K562 (cell line): ENCODE measurements around the gene ING5. TPM values are rescaled to one million over a fixed set of nuclear protein-coding genes. Genes with fewer than 3 reads are reported as not detected.

Source experiments
- ATAC-seq: fragments of 200-7000 bp; cut with Tn5 transposase; 3 replicates; pipeline ENCODE4 v1.9.1; 2020; ENCODE audit warnings: moderate library complexity
- BruUV-seq: library from RNA; stranded (reverse); fragments of 400-500 nt; replicated peaks from 2 replicates; lab custom pipeline; 2021; lab: Mats Ljungman, UMichigan
- CTCF ChIA-PET: fragments of 300-600 bp; formaldehyde crosslinking; extraction: SDS; loops from one replicate; lab custom pipeline; 2021; ENCODE audit warnings: low intra/inter-chr PET ratio; lab: Yijun Ruan, JAX
- POLR2A ChIA-PET: fragments of 300-600, 350-650 bp; sonication (Branson Sonifier 250); formaldehyde crosslinking; extraction: SDS; loops from one replicate; lab custom pipeline; 2021; ENCODE audit warnings: antibody characterized with exemption, inconsistent platforms; lab: Yijun Ruan, JAX
- DNase-seq, 4 experiments: peaks; one replicate each; pipeline versions ENCODE4 v3.0.0 to v3.0.0-alpha.2; 2011 to 2018; ENCODE audit warnings: low spot score in 3 of 4, mixed read lengths in 3 of 4; ENCODE audit errors: extremely low read depth in 1 of 4
- FAIRE-seq: peaks from 2 replicates; lab custom pipeline; 2011; peaks lifted over from hg19 to GRCh38; lab: Jason Lieb, UNC
- H2AFZ ChIP-seq: 2 replicates; pipeline ENCODE4 v1.6.0; 2011; ENCODE audit warnings: low read depth, low read length, control low read depth, inconsistent platforms
- H3K27ac ChIP-seq: fragments of 200-600 bp; 3 replicates; pipeline ENCODE4 v1.8.0; 2011; ENCODE audit warnings: low read depth, mild to moderate bottlenecking, control low read depth, inconsistent platforms, low read length, moderate library complexity, mixed read lengths; ENCODE audit errors: extremely low read depth
- H3K27me3 ChIP-seq, 2 experiments: fragments of 300-600 bp in 1 of 2; 2 replicates in 1 of 2; 3 replicates in 1 of 2; pipeline versions ENCODE4 v1.6.0 to v1.8.0; 2011; ENCODE audit warnings: inconsistent platforms in 2 of 2, low read length in 2 of 2, mild to moderate bottlenecking in 1 of 2, mixed read lengths in 1 of 2, moderate library complexity in 1 of 2; ENCODE audit not compliant: control insufficient read depth in 2 of 2, insufficient read depth in 2 of 2
- H3K36me3 ChIP-seq: fragments of 300-600 bp; 3 replicates; pipeline ENCODE4 v1.8.0; 2011; ENCODE audit warnings: mild to moderate bottlenecking, low read length, inconsistent platforms; ENCODE audit not compliant: control insufficient read depth, insufficient read depth
- H3K4me1 ChIP-seq, 2 experiments: fragments of 200-600 bp in 1 of 2; replicated peaks in 1 of 2; 2 replicates in 1 of 2; 3 replicates in 1 of 2; pipeline versions ENCODE4 v1.5.1 to v1.8.0; 2011; ENCODE audit warnings: inconsistent platforms in 2 of 2, low read length in 2 of 2, mild to moderate bottlenecking in 1 of 2, mixed read lengths in 1 of 2, moderate library complexity in 1 of 2; ENCODE audit not compliant: control insufficient read depth in 2 of 2, insufficient read depth in 2 of 2
- H3K4me2 ChIP-seq: 2 replicates; pipeline ENCODE4 v1.6.1; 2011; ENCODE audit warnings: low read length, control low read depth, inconsistent platforms, mixed read lengths; ENCODE audit not compliant: insufficient read depth
- H3K4me3 ChIP-seq: fragments of 200-600 bp; sonication (generic), shearing (Covaris generic); 2 replicates; pipeline ENCODE4 v1.5.1; 2016; ENCODE audit warnings: control low read depth, inconsistent platforms
- H3K79me2 ChIP-seq: fragments of 200-600 bp; 3 replicates; pipeline ENCODE4 v1.8.0; 2011; ENCODE audit warnings: low read length, inconsistent platforms; ENCODE audit not compliant: control insufficient read depth, insufficient read depth
- H3K9ac ChIP-seq, 2 experiments: 2 replicates each; pipeline versions ENCODE4 v1.6.0 to v1.6.1; 2011; ENCODE audit warnings: low read depth in 2 of 2, low read length in 2 of 2, control low read depth in 1 of 2, inconsistent platforms in 1 of 2, mild to moderate bottlenecking in 1 of 2, mixed read lengths in 1 of 2; ENCODE audit not compliant: insufficient read depth in 1 of 2
- H3K9me1 ChIP-seq: one replicate; pipeline ENCODE4 v1.6.0; 2011; ENCODE audit warnings: inconsistent platforms, mild to moderate bottlenecking, low read length, moderate library complexity; ENCODE audit not compliant: control insufficient read depth, insufficient read depth
- H3K9me3 ChIP-seq: replicated peaks from 2 replicates; pipeline ENCODE4 v1.5.1; 2011; ENCODE audit warnings: low read depth, low read length, inconsistent platforms; ENCODE audit not compliant: control insufficient read depth, insufficient read depth
- H4K20me1 ChIP-seq: replicated peaks from 2 replicates; pipeline ENCODE4 v1.6.1; 2011; ENCODE audit warnings: low read length, inconsistent platforms, mixed read lengths; ENCODE audit not compliant: control insufficient read depth, insufficient read depth
- CBX1 ChIP-seq: sonication (generic); IDR thresholded peaks from 2 replicates; pipeline ENCODE4 v1.6.1; 2016; ENCODE audit warnings: antibody characterized with exemption, low read depth, mild to moderate bottlenecking
- CEBPG ChIP-seq, 3 experiments: fragments of 200-800 bp in 1 of 3; sonication (Bioruptor generic) in 1 of 3; sonication (generic) in 1 of 3; formaldehyde crosslinking in 1 of 3; IDR thresholded peaks in 2 of 3; conservative IDR thresholded peaks in 1 of 3; 2 replicates each; pipeline versions ENCODE4 v1.6.1 to v1.8.0; 2016 to 2022; ENCODE audit warnings: missing compliant biosample characterization in 2 of 3, missing genetic modification characterization in 2 of 3, mild to moderate bottlenecking in 1 of 3, missing genetic modification reagents in 1 of 3
- CHD4 ChIP-seq: fragments of 200-600 bp; sonication (generic); IDR thresholded peaks from 3 replicates; pipeline ENCODE4 v1.6.1; 2012; ENCODE audit warnings: low read depth, mild to moderate bottlenecking, mixed read lengths, low read length, inconsistent platforms; ENCODE audit not compliant: insufficient read depth, insufficient replicate concordance, poor library complexity, severe bottlenecking
- DNMT1 ChIP-seq: fragments of 450-650 bp; IDR thresholded peaks from 2 replicates; pipeline ENCODE4 v1.6.1; 2016; ENCODE audit warnings: antibody characterized with exemption, mild to moderate bottlenecking
- EWSR1 ChIP-seq: fragments of 450-650 bp; IDR thresholded peaks from 2 replicates; pipeline ENCODE4 v1.6.1; 2018; ENCODE audit warnings: borderline replicate concordance, mild to moderate bottlenecking, low read depth, moderate library complexity; ENCODE audit not compliant: partially characterized antibody
- GTF2E2 ChIP-seq: fragments of 200-800 bp; sonication (Bioruptor generic); IDR thresholded peaks from 2 replicates; pipeline ENCODE4 v1.6.1; 2016; ENCODE audit warnings: missing genetic modification characterization, missing compliant biosample characterization
- HDAC1 ChIP-seq, 2 experiments: fragments of 450-650 bp; IDR thresholded peaks; 2 replicates each; pipeline ENCODE4 v1.6.1; 2016 to 2017; ENCODE audit warnings: inconsistent platforms in 1 of 2, mild to moderate bottlenecking in 1 of 2, moderate library complexity in 1 of 2
- JUND ChIP-seq, 2 experiments: IDR thresholded peaks; 2 replicates in 1 of 2; 3 replicates in 1 of 2; pipeline ENCODE4 v1.6.1; 2011; ENCODE audit warnings: borderline replicate concordance in 2 of 2, low read depth in 2 of 2, low read length in 2 of 2, improper control_type of control experiment in 1 of 2, missing biosample characterization in 1 of 2, missing genetic modification characterization in 1 of 2, missing genetic modification reagents in 1 of 2
- SP1 ChIP-seq: sonication (generic); formaldehyde crosslinking; IDR thresholded peaks from 2 replicates; pipeline ENCODE4 v1.8.1; 2022; ENCODE audit warnings: mild to moderate bottlenecking, missing genetic modification reagents
- TBL1XR1 ChIP-seq, 2 experiments: IDR thresholded peaks; 2 replicates each; pipeline ENCODE4 v1.6.1; 2012; ENCODE audit warnings: improper control_type of control experiment in 2 of 2, low read length in 2 of 2, mild to moderate bottlenecking in 1 of 2
- TEAD1 ChIP-seq, 2 experiments: fragments of 450-650 bp in 1 of 2; sonication (generic) in 1 of 2; formaldehyde crosslinking; IDR thresholded peaks; 2 replicates each; pipeline versions ENCODE4 v1.4.0 to v1.8.0; 2020 to 2022; ENCODE audit warnings: mild to moderate bottlenecking in 2 of 2, missing genetic modification reagents in 1 of 2
- XRCC5 ChIP-seq: fragments of 200-400 bp; formaldehyde crosslinking; IDR thresholded peaks from 2 replicates; pipeline ENCODE4 v1.6.1; 2017; ENCODE audit warnings: low read depth, mild to moderate bottlenecking, low read length
- WGBS: fragments of 100-300 bp; shearing (Covaris generic); methylation state at CpG from one replicate; pipeline ENCODE4 v1.1.6; 2016; ENCODE audit warnings: low coverage, mixed read lengths; ENCODE audit not compliant: insufficient coverage; ENCODE audit errors: missing lambda C conversion rate; 5-methylcytosine and 5-hydroxymethylcytosine counted together
- in situ Hi-C: fragments of 300-500 bp; cut with MboI; formaldehyde crosslinking; loops from 4 replicates; pipeline ENCODE4 v1.15.0; 2018; ENCODE audit warnings: inconsistent platforms, mixed read lengths
- intact Hi-C: fragments of 100-400 bp; cut with micrococcal nuclease; formaldehyde crosslinking; loops from 2 replicates; pipeline ENCODE4 v1.14.2; 2022
- polyA plus RNA-seq, 8 experiments: library from polyadenylated mRNA; depleted of rRNA in 4 of 8; stranded (reverse) in 5 of 8; unstranded in 3 of 8; fragments of >200 nt; fragmentation: Nextera tagmentation in 2 of 8; fragmentation: Illumina TruSeq in 1 of 8; extraction: Ambion mirVana in 2 of 8; extraction: Trizol in 1 of 8; gene quantifications; 2 replicates each; pipeline versions ENCODE4 v1.2.1 to v1.2.3, GENCODE V29; 2011 to 2014; ENCODE audit warnings: inconsistent platforms in 1 of 8, missing spikeins in 1 of 8
- total RNA-seq, 7 experiments: library from RNA; depleted of rRNA in 6 of 7; stranded (reverse); fragments of >200 nt in 6 of 7; fragmentation: Illumina TruSeq in 2 of 7; extraction: Trizol in 2 of 7; gene quantifications; 2 replicates each; pipeline versions ENCODE4 v1.2.1 to v1.2.3, GENCODE V29; 2011 to 2021; ENCODE audit warnings: low replicate concordance in 1 of 7
- TF ChIP-seq, protein P1 (sequence below): sonication (generic); formaldehyde crosslinking; IDR thresholded peaks from 2 replicates; pipeline ENCODE4 v1.8.1; 2022; ENCODE audit warnings: missing genetic modification reagents
- TF ChIP-seq, protein P2 (sequence below): sonication (generic); formaldehyde crosslinking; IDR thresholded peaks from 2 replicates; pipeline ENCODE4 v1.8.0; 2022; ENCODE audit warnings: mild to moderate bottlenecking, missing genetic modification reagents

The ING5 gene
- total and polyA plus RNA-seq, 9 of the 15 experiments (the other 6 are each of a cell fraction or from before 2014, with no cell fraction given): 10.4 to 53.3 (median 27.9) TPM

DNA sequence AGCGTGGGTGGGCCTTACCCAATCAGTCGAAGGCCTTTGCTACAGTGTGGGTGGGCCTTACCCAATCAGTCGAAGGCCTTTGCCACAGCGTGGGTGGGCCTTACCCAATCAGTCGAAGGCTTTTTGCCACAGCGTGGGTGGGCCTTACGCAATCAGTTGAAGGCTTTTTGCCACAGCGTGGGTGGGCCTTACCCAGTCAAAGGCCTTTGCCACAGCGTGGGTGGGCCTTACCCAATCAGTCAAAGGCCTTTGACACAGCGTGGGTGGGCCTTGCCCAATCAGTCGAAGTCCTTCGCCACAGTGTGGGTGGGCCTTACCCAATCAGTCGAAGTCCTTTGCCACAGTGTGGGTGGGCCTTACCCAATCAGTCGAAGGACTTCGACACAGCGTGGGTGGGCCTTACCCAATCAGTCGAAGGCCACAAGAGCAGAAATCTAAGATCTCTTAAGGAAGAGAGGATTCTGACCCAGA is 58.5 kb downstream of the ING5 start:
- no TSS peak for BruUV-seq
- no peaks in the 10 kb centered on the region for H4K20me1 ChIP-seq
- DNase-seq: no peak
- WGBS: 98% methylated on average over 9 of the region's 17 CpGs
- FAIRE-seq: no peak
- no peak overlapping the region for H2AFZ ChIP-seq
- no peaks in the 10 kb centered on the region for H3K9me3 ChIP-seq
- H3K27me3 ChIP-seq: no peaks in the 10 kb centered on the region
- H3K4me3 ChIP-seq: no peak overlapping the region
- no peaks in the 10 kb centered on the region for H3K9me1 ChIP-seq
- in situ Hi-C loops: no loop called here
- H3K36me3 ChIP-seq: peaks cover 47% of the 10 kb centered on the region; the same call in 2 of the 3 replicates
- ATAC-seq: no peak
- peaks cover 13 to 23% of the 10 kb centered on the region in 2 experiments for H3K4me1 ChIP-seq
- intact Hi-C loops: no loop called here
- CTCF ChIA-PET: no interaction called here
- H3K79me2 ChIP-seq: no peaks in the 10 kb centered on the region
- no peak overlapping the region for H3K27ac ChIP-seq
- POLR2A ChIA-PET: no interaction called here
- H3K9ac ChIP-seq: no peak overlapping the region
- no peak overlapping the region for H3K4me2 ChIP-seq
- TF ChIP-seq CEBPG (CRISPR knock-in tag; IDR thresholded peaks at IDR 0.05) (peak; percentile 50), CEBPG (tag; conservative IDR thresholded peaks at IDR 0.05 in 1 of 2, IDR thresholded peaks at IDR 0.05 in 1 of 2) (no peak; a peak in 1 of 4 replicates), SP1 (CRISPR knock-in tag) (peak; percentile 60), TEAD1 (CRISPR knock-in tag; IDR thresholded peaks at IDR 0.05) (peak in 1 of 2 experiments; percentile 33; a peak in 1 of 4 replicates), EWSR1 (no peak), DNMT1 (no peak), TBL1XR1 (IDR thresholded peaks at IDR 0.05; ENCODE audit: low read length in 2 of 2) (no peak), GTF2E2 (tag) (no peak), XRCC5 (0 out of 2 replicates have a peak, but pooled peaks have one; percentile 45), HDAC1 (IDR thresholded peaks at IDR 0.05) (0 out of 4 replicates have a peak, but pooled peaks of 1 of the 2 experiments have one; percentile 43), CHD4 (peak; percentile 83), JUND (IDR thresholded peaks at IDR 0.05; ENCODE audit: borderline replicate concordance, low read depth, low read length) (no peak), JUND (tag; IDR thresholded peaks at IDR 0.05; ENCODE audit: borderline replicate concordance, low read depth, low read length) (no peak), CBX1 (0 out of 2 replicates have a peak, but pooled peaks have one; percentile 40)
- TF ChIP-seq, protein P1, sequence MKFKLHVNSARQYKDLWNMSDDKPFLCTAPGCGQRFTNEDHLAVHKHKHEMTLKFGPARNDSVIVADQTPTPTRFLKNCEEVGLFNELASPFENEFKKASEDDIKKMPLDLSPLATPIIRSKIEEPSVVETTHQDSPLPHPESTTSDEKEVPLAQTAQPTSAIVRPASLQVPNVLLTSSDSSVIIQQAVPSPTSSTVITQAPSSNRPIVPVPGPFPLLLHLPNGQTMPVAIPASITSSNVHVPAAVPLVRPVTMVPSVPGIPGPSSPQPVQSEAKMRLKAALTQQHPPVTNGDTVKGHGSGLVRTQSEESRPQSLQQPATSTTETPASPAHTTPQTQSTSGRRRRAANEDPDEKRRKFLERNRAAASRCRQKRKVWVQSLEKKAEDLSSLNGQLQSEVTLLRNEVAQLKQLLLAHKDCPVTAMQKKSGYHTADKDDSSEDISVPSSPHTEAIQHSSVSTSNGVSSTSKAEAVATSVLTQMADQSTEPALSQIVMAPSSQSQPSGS (CRISPR knock-in tag): no peak
- TF ChIP-seq, protein P2, sequence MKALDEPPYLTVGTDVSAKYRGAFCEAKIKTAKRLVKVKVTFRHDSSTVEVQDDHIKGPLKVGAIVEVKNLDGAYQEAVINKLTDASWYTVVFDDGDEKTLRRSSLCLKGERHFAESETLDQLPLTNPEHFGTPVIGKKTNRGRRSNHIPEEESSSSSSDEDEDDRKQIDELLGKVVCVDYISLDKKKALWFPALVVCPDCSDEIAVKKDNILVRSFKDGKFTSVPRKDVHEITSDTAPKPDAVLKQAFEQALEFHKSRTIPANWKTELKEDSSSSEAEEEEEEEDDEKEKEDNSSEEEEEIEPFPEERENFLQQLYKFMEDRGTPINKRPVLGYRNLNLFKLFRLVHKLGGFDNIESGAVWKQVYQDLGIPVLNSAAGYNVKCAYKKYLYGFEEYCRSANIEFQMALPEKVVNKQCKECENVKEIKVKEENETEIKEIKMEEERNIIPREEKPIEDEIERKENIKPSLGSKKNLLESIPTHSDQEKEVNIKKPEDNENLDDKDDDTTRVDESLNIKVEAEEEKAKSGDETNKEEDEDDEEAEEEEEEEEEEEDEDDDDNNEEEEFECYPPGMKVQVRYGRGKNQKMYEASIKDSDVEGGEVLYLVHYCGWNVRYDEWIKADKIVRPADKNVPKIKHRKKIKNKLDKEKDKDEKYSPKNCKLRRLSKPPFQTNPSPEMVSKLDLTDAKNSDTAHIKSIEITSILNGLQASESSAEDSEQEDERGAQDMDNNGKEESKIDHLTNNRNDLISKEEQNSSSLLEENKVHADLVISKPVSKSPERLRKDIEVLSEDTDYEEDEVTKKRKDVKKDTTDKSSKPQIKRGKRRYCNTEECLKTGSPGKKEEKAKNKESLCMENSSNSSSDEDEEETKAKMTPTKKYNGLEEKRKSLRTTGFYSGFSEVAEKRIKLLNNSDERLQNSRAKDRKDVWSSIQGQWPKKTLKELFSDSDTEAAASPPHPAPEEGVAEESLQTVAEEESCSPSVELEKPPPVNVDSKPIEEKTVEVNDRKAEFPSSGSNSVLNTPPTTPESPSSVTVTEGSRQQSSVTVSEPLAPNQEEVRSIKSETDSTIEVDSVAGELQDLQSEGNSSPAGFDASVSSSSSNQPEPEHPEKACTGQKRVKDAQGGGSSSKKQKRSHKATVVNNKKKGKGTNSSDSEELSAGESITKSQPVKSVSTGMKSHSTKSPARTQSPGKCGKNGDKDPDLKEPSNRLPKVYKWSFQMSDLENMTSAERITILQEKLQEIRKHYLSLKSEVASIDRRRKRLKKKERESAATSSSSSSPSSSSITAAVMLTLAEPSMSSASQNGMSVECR (CRISPR knock-in tag): peak; percentile 59
